AG04450 (cell line): ENCODE data around the gene GULP1. TPM values are rescaled to one million over a fixed set of nuclear protein-coding genes. Genes with fewer than 3 reads are reported as not detected.
"Not testable (repeated sequence)": the region's sequence is repeated elsewhere in the genome, so short reads cannot be mapped to it uniquely, and the experiment has no call there.

Source experiments
- CTCF ChIA-PET: fragments of 300-600, 350-600 bp; formaldehyde crosslinking; extraction: SDS; loops from one replicate; lab custom pipeline; 2022; ENCODE audit warnings: antibody characterized with exemption, inconsistent platforms; lab: Charles Lee
- POLR2A ChIA-PET: fragments of 350-600 bp; formaldehyde crosslinking; extraction: SDS; loops from one replicate; lab custom pipeline; 2021; ENCODE audit warnings: antibody characterized with exemption, inconsistent platforms; lab: Yijun Ruan, JAX
- DNase-seq: peaks from one replicate; pipeline ENCODE4 v3.0.0-alpha.2; 2011; ENCODE audit warnings: low read depth, low spot score
- H3K27ac ChIP-seq: one replicate; pipeline ENCODE4 v1.5.1; 2012; ENCODE audit warnings: low read depth, low read length, control low read depth
- H3K27me3 ChIP-seq: one replicate; pipeline ENCODE4 v1.6.0; 2012; ENCODE audit warnings: low read length; ENCODE audit not compliant: control insufficient read depth, insufficient read depth
- H3K4me3 ChIP-seq: 2 replicates; pipeline ENCODE4 v1.5.1; 2011; ENCODE audit warnings: mild to moderate bottlenecking, low read depth, low read length, control low read depth
- H3K9me3 ChIP-seq: 2 replicates; pipeline ENCODE4 v1.5.1; 2012; ENCODE audit warnings: low read length; ENCODE audit not compliant: control insufficient read depth, insufficient read depth
- CTCF ChIP-seq: IDR thresholded peaks from 2 replicates; pipeline ENCODE4 v1.5.1; 2011; ENCODE audit warnings: low read depth, low read length, control low read depth, inconsistent platforms
- polyA plus RNA-seq: library from polyadenylated mRNA; depleted of rRNA; stranded (reverse); fragments of >200 nt; gene quantifications from 2 replicates; pipeline ENCODE4 v1.2.3, GENCODE V29; 2011

The GULP1 gene
- polyA plus RNA-seq, 1 experiment, result 44.7 TPM

- TF ChIP-seq CTCF, result no peak
- peaks cover 2% of the 10 kb centered on the region; the same call in 1 of the 2 replicates for H3K9me3 ChIP-seq
- peak overlapping the region; percentile 58 for H3K27ac ChIP-seq
- CTCF ChIA-PET, result interaction anchor here (1.8 to 4.4 kb wide), 2 partner anchors 51 to 218 kb away, joined by 5 to 31 read pairs; no protein-coding TSS in a partner anchor
- H3K4me3 ChIP-seq, result peak overlapping the region; percentile 83
- no peak for DNase-seq
- POLR2A ChIA-PET, result interaction anchor here (1.4 to 2.0 kb wide), 4 partner anchors 11 to 192 kb away, joined by 4 to 5 read pairs (median 4); no protein-coding TSS in a partner anchor
- no peaks in the 10 kb centered on the region for H3K27me3 ChIP-seq
Observed at GRCh38 chr2:188293601-188294351, 2.1 kb downstream of the GULP1 start.

- Histone ChIP-seq H3K27me3 (no peaks in the 10 kb centered on the region), H3K27ac (no peak overlapping the region), H3K4me3 (peak overlapping the region; percentile 83), H3K9me3 (peaks cover 3% of the 10 kb centered on the region; the same call in 1 of the 2 replicates)
- no peak for DNase-seq
- TF ChIP-seq CTCF, result no peak
- ChIA-PET CTCF (interaction anchor here (0.6 to 4.4 kb wide), 3 partner anchors 72 to 636 kb away, joined by 3 to 31 read pairs (median 3); no protein-coding TSS in a partner anchor), POLR2A (interaction anchor here (1.4 kb wide), 1 partner anchor 32 kb away, joined by 4 read pairs; no protein-coding TSS in a partner anchor)
Observed at GRCh38 chr2:188294352-188294926, 2.8 kb downstream of the GULP1 start.

GRCh38 chr2:188295067-188295685, 3.5 kb downstream of the GULP1 start:
- CTCF ChIA-PET, result interaction anchor here (0.6 to 4.4 kb wide), 3 partner anchors 71 to 636 kb away, joined by 3 to 31 read pairs (median 3); no protein-coding TSS in a partner anchor
- Histone ChIP-seq H3K4me3 (peak overlapping the region; percentile 3; the same call in 1 of the 2 replicates), H3K27me3 (no peaks in the 10 kb centered on the region), H3K27ac (no peak overlapping the region), H3K9me3 (peaks cover 3% of the 10 kb centered on the region; the same call in 1 of the 2 replicates)
- no peak for TF ChIP-seq CTCF
- POLR2A ChIA-PET, result no interaction called here
- DNase-seq, result no peak

- TF ChIP-seq CTCF, result no peak
- POLR2A ChIA-PET, result no interaction called here
- no peak for DNase-seq
- Histone ChIP-seq H3K27me3 (no peaks in the 10 kb centered on the region), H3K4me3 (no peak overlapping the region), H3K9me3 (peaks cover 3% of the 10 kb centered on the region; the same call in 1 of the 2 replicates), H3K27ac (no peak overlapping the region)
- CTCF ChIA-PET, result no interaction called here
Observed at GRCh38 chr2:188297978-188298377, 6.3 kb downstream of the GULP1 start.

- POLR2A ChIA-PET, H3K9me3 ChIP-seq, H3K4me3 ChIP-seq, H3K27me3 ChIP-seq, H3K27ac ChIP-seq, DNase-seq, CTCF ChIA-PET: not testable (repeated sequence)
Observed at GRCh38 chr2:188298937-188299371, 7.3 kb downstream of the GULP1 start.
